ENCODE results near the gene LRRN3. TPM values are rescaled to one million over a fixed set of nuclear protein-coding genes. Genes with fewer than 3 reads are reported as not detected.

LRRN3 gene
- total RNA-seq, 1 experiment from 2014 or later: not detected

- H3K9me2 ChIP-seq (replicated peaks; ENCODE audit: low read length): no peaks in the 10 kb centered on the region
- no TSS peak for BruUV-seq (replicated peaks)
- POLR2A ChIA-PET (ENCODE audit: unreplicated experiment): no interaction called here
- H3K4me2 ChIP-seq (ENCODE audit: low read length): no peak overlapping the region
- no peaks in the 10 kb centered on the region for H4K20me1 ChIP-seq (ENCODE audit: low read length)
- no peaks in the 10 kb centered on the region for H3F3A ChIP-seq (ENCODE audit: low read length, unreplicated experiment)
- no peaks in the 10 kb centered on the region for H3K27me3 ChIP-seq (ENCODE audit: low read length)
- intact Hi-C loops (cut with micrococcal nuclease): no loop called here
- CTCF ChIA-PET: no interaction called here
- no peak overlapping the region for H3K9ac ChIP-seq (ENCODE audit: low read length)
- no peak for TF ChIP-seq CTCF (conservative IDR thresholded peaks at IDR 0.05; ENCODE audit: low read depth, low read length)
- TF ChIP-seq EZH2phosphoT487 (IDR thresholded peaks at IDR 0.05; ENCODE audit: borderline replicate concordance, low read length): no peak
- TF ChIP-seq EZH2 (IDR thresholded peaks at IDR 0.05; ENCODE audit: low read length, unreplicated experiment): no peak
- H2AFZ ChIP-seq (ENCODE audit: low read length): no peak overlapping the region
- no peak for ATAC-seq
- H3K9me3 ChIP-seq (ENCODE audit: low read length): no peaks in the 10 kb centered on the region
- H3K4me3 ChIP-seq (ENCODE audit: low read length): no peak overlapping the region
- H3K36me3 ChIP-seq (ENCODE audit: low read depth, low read length): no peaks in the 10 kb centered on the region
- no peak overlapping the region for H3K27ac ChIP-seq (ENCODE audit: low read length)
- H3K79me2 ChIP-seq (ENCODE audit: low read length): no peaks in the 10 kb centered on the region
- H3K4me1 ChIP-seq (ENCODE audit: insufficient read depth, low read length): no peaks in the 10 kb centered on the region
- DNase-seq: no peak
Observed at GRCh38 chr7:111145472-111145871, 54.5 kb downstream of the LRRN3 start.

GRCh38 chr7:111146136-111146535 is 55.2 kb downstream of the LRRN3 start:
- no peaks in the 10 kb centered on the region for H3K9me3 ChIP-seq (ENCODE audit: low read length)
- CTCF ChIA-PET: interaction anchor here (0.5 kb wide), 1 partner anchor 1064 kb away, joined by 3 read pairs; no protein-coding TSS in a partner anchor
- TF ChIP-seq CTCF (conservative IDR thresholded peaks at IDR 0.05; ENCODE audit: low read depth, low read length) (no peak), EZH2phosphoT487 (IDR thresholded peaks at IDR 0.05; ENCODE audit: borderline replicate concordance, low read length) (no peak), EZH2 (IDR thresholded peaks at IDR 0.05; ENCODE audit: low read length, unreplicated experiment) (no peak)
- intact Hi-C loops (cut with micrococcal nuclease): no loop called here
- no peak overlapping the region for H3K9ac ChIP-seq (ENCODE audit: low read length)
- DNase-seq (no peak), ATAC-seq (no peak)
- H4K20me1 ChIP-seq (ENCODE audit: low read length): no peaks in the 10 kb centered on the region
- H3F3A ChIP-seq (ENCODE audit: low read length, unreplicated experiment): no peaks in the 10 kb centered on the region
- H3K36me3 ChIP-seq (ENCODE audit: low read depth, low read length): no peaks in the 10 kb centered on the region
- POLR2A ChIA-PET (ENCODE audit: unreplicated experiment): no interaction called here
- no TSS peak for BruUV-seq (replicated peaks)
- H3K79me2 ChIP-seq (ENCODE audit: low read length): no peaks in the 10 kb centered on the region
- H3K4me3 ChIP-seq (ENCODE audit: low read length): no peak overlapping the region
- H3K27me3 ChIP-seq (ENCODE audit: low read length): no peaks in the 10 kb centered on the region
- no peaks in the 10 kb centered on the region for H3K4me1 ChIP-seq (ENCODE audit: insufficient read depth, low read length)
- no peak overlapping the region for H3K27ac ChIP-seq (ENCODE audit: low read length)
- no peak overlapping the region for H3K4me2 ChIP-seq (ENCODE audit: low read length)
- no peak overlapping the region for H2AFZ ChIP-seq (ENCODE audit: low read length)
- no peaks in the 10 kb centered on the region for H3K9me2 ChIP-seq (replicated peaks; ENCODE audit: low read length)

GRCh38 chr7:111147708-111148533 is 57.0 kb downstream of the LRRN3 start:
- H3K4me3 ChIP-seq (ENCODE audit: low read length): no peak overlapping the region

More at GRCh38 chr7:111147708-111148533, 57.0 kb downstream of the LRRN3 start:
- Histone ChIP-seq H3K79me2 (ENCODE audit: low read length) (no peaks in the 10 kb centered on the region), H2AFZ (ENCODE audit: low read length) (no peak overlapping the region), H3K4me1 (ENCODE audit: insufficient read depth, low read length) (no peaks in the 10 kb centered on the region), H3K27ac (ENCODE audit: low read length) (no peak overlapping the region), H3K4me2 (ENCODE audit: low read length) (no peak overlapping the region), H3K27me3 (ENCODE audit: low read length) (no peaks in the 10 kb centered on the region), H3F3A (ENCODE audit: low read length, unreplicated experiment) (no peaks in the 10 kb centered on the region), H3K9me3 (ENCODE audit: low read length) (no peaks in the 10 kb centered on the region), H3K36me3 (ENCODE audit: low read depth, low read length) (no peaks in the 10 kb centered on the region), H3K9ac (ENCODE audit: low read length) (no peak overlapping the region), H4K20me1 (ENCODE audit: low read length) (no peaks in the 10 kb centered on the region), H3K9me2 (replicated peaks; ENCODE audit: low read length) (no peaks in the 10 kb centered on the region)
- ATAC-seq (no peak), DNase-seq (no peak)
- ChIA-PET POLR2A (ENCODE audit: unreplicated experiment) (interaction anchor here (0.6 kb wide), 1 partner anchor 1303 kb away, joined by 3 read pairs; no protein-coding TSS in a partner anchor), CTCF (no interaction called here)
- BruUV-seq (replicated peaks): no TSS peak
- intact Hi-C loops (cut with micrococcal nuclease): no loop called here
- TF ChIP-seq EZH2phosphoT487 (IDR thresholded peaks at IDR 0.05; ENCODE audit: borderline replicate concordance, low read length) (no peak), EZH2 (IDR thresholded peaks at IDR 0.05; ENCODE audit: low read length, unreplicated experiment) (no peak), CTCF (conservative IDR thresholded peaks at IDR 0.05; ENCODE audit: low read depth, low read length) (no peak)

All from PC-3 (cell line).